H9 (cell line): ENCODE measurements around the gene IRF1. TPM values are rescaled to one million over a fixed set of nuclear protein-coding genes. Genes with fewer than 3 reads are reported as not detected.

Experiments used
- DNase-seq: peaks from one replicate; pipeline ENCODE4 v3.0.0-alpha.2; 2017
- H2AFZ ChIP-seq: one replicate; pipeline ENCODE4 v1.6.1; 2013; ENCODE audit warnings: mild to moderate bottlenecking, low read length, control low read depth, moderate library complexity
- H2AK5ac ChIP-seq: 2 replicates; pipeline ENCODE4 v1.6.1; 2013; ENCODE audit warnings: low read length, control low read depth, mixed read lengths; ENCODE audit not compliant: insufficient read length
- H2BK120ac ChIP-seq: one replicate; pipeline ENCODE4 v1.6.1; 2013; ENCODE audit warnings: low read depth, mild to moderate bottlenecking, low read length, control low read depth, inconsistent platforms; ENCODE audit not compliant: poor library complexity, severe bottlenecking
- H2BK12ac ChIP-seq: 2 replicates; pipeline ENCODE4 v1.6.1; 2013; ENCODE audit warnings: low read length, control low read depth, mixed read lengths, low read depth; ENCODE audit not compliant: insufficient read length
- H2BK15ac ChIP-seq: 2 replicates; pipeline ENCODE4 v1.6.1; 2013; ENCODE audit warnings: low read depth, low read length, control low read depth
- H2BK20ac ChIP-seq: one replicate; pipeline ENCODE4 v1.6.1; 2013; ENCODE audit warnings: low read depth, mild to moderate bottlenecking, low read length, control low read depth, inconsistent platforms; ENCODE audit not compliant: poor library complexity, severe bottlenecking
- H2BK5ac ChIP-seq: 2 replicates; pipeline ENCODE4 v1.6.1; 2013; ENCODE audit warnings: low read length, control low read depth, mixed read lengths; ENCODE audit not compliant: insufficient read length
- H3K14ac ChIP-seq: 2 replicates; pipeline ENCODE4 v1.6.1; 2013; ENCODE audit warnings: low read length, control low read depth; ENCODE audit not compliant: insufficient read depth
- H3K18ac ChIP-seq: 2 replicates; pipeline ENCODE4 v1.6.1; 2013; ENCODE audit warnings: low read depth, mild to moderate bottlenecking, mixed read lengths, low read length, control low read depth; ENCODE audit not compliant: insufficient read length
- H3K23ac ChIP-seq: 2 replicates; pipeline ENCODE4 v1.6.1; 2013; ENCODE audit warnings: low read length, control low read depth, mixed read lengths, low read depth; ENCODE audit not compliant: insufficient read length
- H3K23me2 ChIP-seq: 2 replicates; pipeline ENCODE4 v1.6.1; 2013; ENCODE audit warnings: low read depth, mild to moderate bottlenecking, mixed read lengths, low read length, control low read depth; ENCODE audit not compliant: insufficient read length, poor library complexity, severe bottlenecking
- H3K27ac ChIP-seq: 2 replicates; pipeline ENCODE4 v1.5.1; 2013; ENCODE audit warnings: low read length, control low read depth, mixed read lengths, low read depth; ENCODE audit not compliant: insufficient read length
- H3K27me3 ChIP-seq: 2 replicates; pipeline ENCODE4 v1.6.1; 2013; ENCODE audit warnings: low read length, control low read depth, inconsistent platforms; ENCODE audit not compliant: insufficient read depth
- H3K4ac ChIP-seq: 2 replicates; pipeline ENCODE4 v1.6.1; 2013; ENCODE audit warnings: low read depth, mild to moderate bottlenecking, control low read depth, inconsistent platforms, low read length, moderate library complexity
- H3K4me1 ChIP-seq: 2 replicates; pipeline ENCODE4 v1.6.1; 2013; ENCODE audit warnings: low read length, control low read depth, inconsistent platforms; ENCODE audit not compliant: insufficient read depth
- H3K4me2 ChIP-seq: 2 replicates; pipeline ENCODE4 v1.6.1; 2013; ENCODE audit warnings: low read length, control low read depth, mixed read lengths; ENCODE audit not compliant: insufficient read length, insufficient read depth
- H3K56ac ChIP-seq: 2 replicates; pipeline ENCODE4 v1.6.1; 2013; ENCODE audit warnings: low read depth, mild to moderate bottlenecking, mixed read lengths, low read length, control low read depth; ENCODE audit not compliant: insufficient read length
- H3K79me1 ChIP-seq: 2 replicates; pipeline ENCODE4 v1.6.1; 2013; ENCODE audit warnings: low read depth, mild to moderate bottlenecking, moderate library complexity, low read length, control low read depth, inconsistent platforms; ENCODE audit not compliant: insufficient read depth, poor library complexity, severe bottlenecking
- H3K79me2 ChIP-seq: 2 replicates; pipeline ENCODE4 v1.6.1; 2013; ENCODE audit warnings: low read length, control low read depth, inconsistent platforms; ENCODE audit not compliant: insufficient read depth
- H3K9ac ChIP-seq: 2 replicates; pipeline ENCODE4 v1.6.1; 2013; ENCODE audit warnings: low read length, control low read depth, mixed read lengths; ENCODE audit not compliant: insufficient read length; ENCODE audit errors: extremely low read depth
- H3K9me3 ChIP-seq: one replicate; pipeline ENCODE4 v1.6.1; 2013; ENCODE audit warnings: low read depth, low read length, inconsistent platforms; ENCODE audit not compliant: control insufficient read depth
- H3T11ph ChIP-seq: one replicate; pipeline ENCODE4 v1.6.1; 2013; ENCODE audit warnings: mild to moderate bottlenecking, low read length, control low read depth, inconsistent platforms
- H4K20me1 ChIP-seq: one replicate; pipeline ENCODE4 v1.6.1; 2013; ENCODE audit not compliant: control insufficient read depth, insufficient read length, insufficient read depth
- H4K5ac ChIP-seq: 2 replicates; pipeline ENCODE4 v1.6.1; 2013; ENCODE audit warnings: low read depth, mild to moderate bottlenecking, mixed read lengths, low read length, control low read depth; ENCODE audit not compliant: insufficient read length
- H4K8ac ChIP-seq: replicated peaks from 2 replicates; pipeline ENCODE4 v1.6.1; 2013; ENCODE audit warnings: low read length, control low read depth, mixed read lengths, low read depth; ENCODE audit not compliant: insufficient read length
- H4K91ac ChIP-seq: 2 replicates; pipeline ENCODE4 v1.6.1; 2013; ENCODE audit warnings: low read depth, mild to moderate bottlenecking, moderate library complexity, mixed read lengths, low read length, control low read depth; ENCODE audit not compliant: insufficient read length
- H3K27ac Mint-ChIP-seq, 3 experiments: 2 replicates in 2 of 3; 3 replicates in 1 of 3; pipeline ENCODE4 v1.8.0; 2020 to 2021; ENCODE audit warnings: mixed read lengths in 3 of 3, mild to moderate bottlenecking in 1 of 3, moderate library complexity in 1 of 3
- H3K27me3 Mint-ChIP-seq: 2 replicates; pipeline ENCODE4 v1.8.0; 2021; ENCODE audit warnings: low read depth, mild to moderate bottlenecking, moderate library complexity, mixed read lengths
- H3K36me3 Mint-ChIP-seq, 3 experiments: 2 replicates in 2 of 3; 3 replicates in 1 of 3; pipeline ENCODE4 v1.8.0; 2020 to 2021; ENCODE audit warnings: low read depth in 3 of 3, mixed read lengths in 3 of 3; ENCODE audit not compliant: insufficient read depth in 1 of 3
- H3K4me1 Mint-ChIP-seq, 2 experiments: 2 replicates each; pipeline ENCODE4 v1.8.0; 2020; ENCODE audit warnings: mixed read lengths in 2 of 2
- H3K4me3 Mint-ChIP-seq, 2 experiments: 2 replicates in 1 of 2; 3 replicates in 1 of 2; pipeline ENCODE4 v1.8.0; 2020 to 2021; ENCODE audit warnings: mild to moderate bottlenecking in 2 of 2, mixed read lengths in 2 of 2, moderate library complexity in 1 of 2
- H3K9me3 Mint-ChIP-seq, 2 experiments: 2 replicates in 1 of 2; 3 replicates in 1 of 2; pipeline ENCODE4 v1.8.0; 2020; ENCODE audit warnings: mild to moderate bottlenecking in 2 of 2, mixed read lengths in 2 of 2, moderate library complexity in 1 of 2
- WGBS: extraction: QIAGEN DNeasy Blood & Tissue Kit; methylation state at CpG from one replicate; pipeline ENCODE4 v1.1.7; 2013; ENCODE audit warnings: missing lambda C conversion rate, low lambda C conversion rate, mixed read lengths; ENCODE audit not compliant: insufficient read length; ENCODE audit errors: extremely low coverage; 5-methylcytosine and 5-hydroxymethylcytosine counted together
- total RNA-seq: library from RNA; stranded (reverse); gene quantifications from 2 replicates; pipeline ENCODE4 v1.2.1, GENCODE V29; 2021
- TF ChIP-seq, protein P1 (sequence below): fragments of 200-600 bp; sonication (generic); conservative IDR thresholded peaks from 3 replicates; pipeline ENCODE4 v1.8.0; 2021; ENCODE audit warnings: antibody characterized with exemption, mild to moderate bottlenecking

Gene IRF1
- total RNA-seq, 1 experiment from 2014 or later = 8.7 TPM

GRCh38 chr5:132456987-132457361, 33.6 kb downstream of the IRF1 start:
- Histone ChIP-seq H3K79me1 (no peaks in the 10 kb centered on the region), H2AK5ac (no peak overlapping the region), H4K5ac (no peak overlapping the region), H2BK120ac (no peak overlapping the region), H3K9ac (no peak overlapping the region), H2BK12ac (no peak overlapping the region), H3K27me3 (no peaks in the 10 kb centered on the region), H3T11ph (no peak overlapping the region), H2AFZ (no peak overlapping the region), H2BK15ac (no peak overlapping the region), H3K23ac (no peak overlapping the region), H4K8ac (no peak overlapping the region), H3K56ac (no peak overlapping the region), H2BK5ac (no peak overlapping the region), H4K20me1 (no peaks in the 10 kb centered on the region), H3K4ac (no peak overlapping the region), H3K14ac (no peak overlapping the region; the same call in 1 of the 2 replicates), H3K79me2 (no peaks in the 10 kb centered on the region), H4K91ac (no peak overlapping the region), H2BK20ac (no peak overlapping the region), H3K27ac (no peak overlapping the region), H3K9me3 (no peaks in the 10 kb centered on the region), H3K18ac (no peak overlapping the region), H3K23me2 (no peaks in the 10 kb centered on the region), H3K4me2 (no peak overlapping the region), H3K4me1 (peaks cover 6% of the 10 kb centered on the region; the same call in 1 of the 2 replicates)
- no peak for DNase-seq
- Mint-ChIP-seq H3K27ac (no peak overlapping the region), H3K4me1 (peaks cover 30% of the 10 kb centered on the region in 2 experiments), H3K4me3 (no peak overlapping the region), H3K36me3 (no peaks in the 10 kb centered on the region; a peak in 1 of 7 replicates), H3K27me3 (peaks cover 2% of the 10 kb centered on the region), H3K9me3 (no peaks in the 10 kb centered on the region; a peak in 1 of 5 replicates)
- no CpG with 5 or more reads among the region's 6 CpGs for WGBS
- TF ChIP-seq, protein P1, sequence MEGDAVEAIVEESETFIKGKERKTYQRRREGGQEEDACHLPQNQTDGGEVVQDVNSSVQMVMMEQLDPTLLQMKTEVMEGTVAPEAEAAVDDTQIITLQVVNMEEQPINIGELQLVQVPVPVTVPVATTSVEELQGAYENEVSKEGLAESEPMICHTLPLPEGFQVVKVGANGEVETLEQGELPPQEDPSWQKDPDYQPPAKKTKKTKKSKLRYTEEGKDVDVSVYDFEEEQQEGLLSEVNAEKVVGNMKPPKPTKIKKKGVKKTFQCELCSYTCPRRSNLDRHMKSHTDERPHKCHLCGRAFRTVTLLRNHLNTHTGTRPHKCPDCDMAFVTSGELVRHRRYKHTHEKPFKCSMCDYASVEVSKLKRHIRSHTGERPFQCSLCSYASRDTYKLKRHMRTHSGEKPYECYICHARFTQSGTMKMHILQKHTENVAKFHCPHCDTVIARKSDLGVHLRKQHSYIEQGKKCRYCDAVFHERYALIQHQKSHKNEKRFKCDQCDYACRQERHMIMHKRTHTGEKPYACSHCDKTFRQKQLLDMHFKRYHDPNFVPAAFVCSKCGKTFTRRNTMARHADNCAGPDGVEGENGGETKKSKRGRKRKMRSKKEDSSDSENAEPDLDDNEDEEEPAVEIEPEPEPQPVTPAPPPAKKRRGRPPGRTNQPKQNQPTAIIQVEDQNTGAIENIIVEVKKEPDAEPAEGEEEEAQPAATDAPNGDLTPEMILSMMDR = no peak
